ENCODE results near the gene CALU.

CALU gene

GRCh38 chr7:128743112-128743772 lies 4.1 kb downstream of the CALU start:
- peak; percentile 55 for DNase-seq (ENCODE audit: low read depth)

DNA sequence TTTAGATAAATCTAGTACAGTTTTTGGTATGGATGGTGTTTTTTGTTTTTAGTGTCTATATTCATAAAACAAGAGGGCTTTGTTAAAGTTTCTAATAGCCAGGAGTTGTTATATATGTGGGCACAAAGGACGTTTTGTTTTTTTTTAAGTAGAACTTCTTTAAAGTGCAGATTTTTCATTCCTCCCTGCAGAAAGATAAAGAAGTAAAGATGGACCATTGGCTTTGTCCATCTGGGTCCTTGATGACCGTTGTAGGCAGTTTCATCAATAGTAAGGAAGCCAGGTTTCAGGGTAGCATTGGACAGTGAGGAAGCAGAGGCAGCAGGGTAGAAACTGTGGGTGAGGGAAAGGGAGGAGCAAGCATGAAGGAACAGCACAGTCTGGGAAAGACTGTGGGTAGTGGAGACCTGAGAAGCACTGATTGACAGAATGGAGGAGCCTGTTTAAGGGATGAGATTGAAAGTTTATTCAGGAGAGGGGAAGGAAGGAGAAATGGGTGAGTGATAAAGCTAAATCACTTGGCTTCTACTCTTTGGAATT lies 5.3 kb downstream of the CALU start:
- no peak for TF ChIP-seq POLR2A (IDR thresholded peaks at IDR 0.05; ENCODE audit: extremely low read depth, insufficient read length)
- TF ChIP-seq MYC (IDR thresholded peaks at IDR 0.05; ENCODE audit: low read depth, low read length): no peak
- TF ChIP-seq, protein P1, sequence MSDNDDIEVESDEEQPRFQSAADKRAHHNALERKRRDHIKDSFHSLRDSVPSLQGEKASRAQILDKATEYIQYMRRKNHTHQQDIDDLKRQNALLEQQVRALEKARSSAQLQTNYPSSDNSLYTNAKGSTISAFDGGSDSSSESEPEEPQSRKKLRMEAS (IDR thresholded peaks at IDR 0.05; ENCODE audit: low read depth, low read length): no peak
- TF ChIP-seq, protein P2, sequence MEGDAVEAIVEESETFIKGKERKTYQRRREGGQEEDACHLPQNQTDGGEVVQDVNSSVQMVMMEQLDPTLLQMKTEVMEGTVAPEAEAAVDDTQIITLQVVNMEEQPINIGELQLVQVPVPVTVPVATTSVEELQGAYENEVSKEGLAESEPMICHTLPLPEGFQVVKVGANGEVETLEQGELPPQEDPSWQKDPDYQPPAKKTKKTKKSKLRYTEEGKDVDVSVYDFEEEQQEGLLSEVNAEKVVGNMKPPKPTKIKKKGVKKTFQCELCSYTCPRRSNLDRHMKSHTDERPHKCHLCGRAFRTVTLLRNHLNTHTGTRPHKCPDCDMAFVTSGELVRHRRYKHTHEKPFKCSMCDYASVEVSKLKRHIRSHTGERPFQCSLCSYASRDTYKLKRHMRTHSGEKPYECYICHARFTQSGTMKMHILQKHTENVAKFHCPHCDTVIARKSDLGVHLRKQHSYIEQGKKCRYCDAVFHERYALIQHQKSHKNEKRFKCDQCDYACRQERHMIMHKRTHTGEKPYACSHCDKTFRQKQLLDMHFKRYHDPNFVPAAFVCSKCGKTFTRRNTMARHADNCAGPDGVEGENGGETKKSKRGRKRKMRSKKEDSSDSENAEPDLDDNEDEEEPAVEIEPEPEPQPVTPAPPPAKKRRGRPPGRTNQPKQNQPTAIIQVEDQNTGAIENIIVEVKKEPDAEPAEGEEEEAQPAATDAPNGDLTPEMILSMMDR (IDR thresholded peaks at IDR 0.05; ENCODE audit: low read depth, low read length): no peak
- DNase-seq (ENCODE audit: low read depth): no peak
- no peak overlapping the region for H3K4me3 ChIP-seq (ENCODE audit: low read depth, low read length)

More at GRCh38 chr7:128743112-128743772, 4.1 kb downstream of the CALU start:
- TF ChIP-seq, protein P1 (IDR thresholded peaks at IDR 0.05; ENCODE audit: low read depth, low read length): no peak
- TF ChIP-seq POLR2A (IDR thresholded peaks at IDR 0.05; ENCODE audit: extremely low read depth, insufficient read length): no peak
- TF ChIP-seq, protein P2 (IDR thresholded peaks at IDR 0.05; ENCODE audit: low read depth, low read length): no peak
- no peak for TF ChIP-seq MYC (IDR thresholded peaks at IDR 0.05; ENCODE audit: low read depth, low read length)
- H3K4me3 ChIP-seq (ENCODE audit: low read depth, low read length): no peak overlapping the region

DNA sequence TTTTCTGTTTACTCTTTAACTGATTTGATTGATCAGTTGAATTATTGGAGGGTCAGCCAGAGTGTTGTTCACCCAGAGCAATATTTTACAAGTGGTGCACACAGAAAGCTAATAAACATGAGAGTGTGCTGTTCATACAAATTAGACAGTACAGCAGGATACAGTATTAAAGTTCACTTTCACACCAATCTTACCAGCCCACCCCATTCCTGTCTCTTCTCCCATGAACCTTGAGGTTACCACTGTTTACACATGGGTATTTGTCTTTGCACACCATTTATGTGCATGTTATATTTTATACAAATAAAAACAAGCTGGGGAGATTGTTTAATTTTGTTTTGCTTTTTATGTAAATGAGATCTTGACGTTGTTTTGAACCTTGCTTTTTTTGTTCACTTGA lies 6.5 kb downstream of the CALU start:
- TF ChIP-seq, protein P2 (IDR thresholded peaks at IDR 0.05; ENCODE audit: low read depth, low read length): no peak
- TF ChIP-seq MYC (IDR thresholded peaks at IDR 0.05; ENCODE audit: low read depth, low read length): no peak
- TF ChIP-seq, protein P1 (IDR thresholded peaks at IDR 0.05; ENCODE audit: low read depth, low read length): no peak
- no peak overlapping the region for H3K4me3 ChIP-seq (ENCODE audit: low read depth, low read length)
- DNase-seq (ENCODE audit: low read depth): no peak

DNA sequence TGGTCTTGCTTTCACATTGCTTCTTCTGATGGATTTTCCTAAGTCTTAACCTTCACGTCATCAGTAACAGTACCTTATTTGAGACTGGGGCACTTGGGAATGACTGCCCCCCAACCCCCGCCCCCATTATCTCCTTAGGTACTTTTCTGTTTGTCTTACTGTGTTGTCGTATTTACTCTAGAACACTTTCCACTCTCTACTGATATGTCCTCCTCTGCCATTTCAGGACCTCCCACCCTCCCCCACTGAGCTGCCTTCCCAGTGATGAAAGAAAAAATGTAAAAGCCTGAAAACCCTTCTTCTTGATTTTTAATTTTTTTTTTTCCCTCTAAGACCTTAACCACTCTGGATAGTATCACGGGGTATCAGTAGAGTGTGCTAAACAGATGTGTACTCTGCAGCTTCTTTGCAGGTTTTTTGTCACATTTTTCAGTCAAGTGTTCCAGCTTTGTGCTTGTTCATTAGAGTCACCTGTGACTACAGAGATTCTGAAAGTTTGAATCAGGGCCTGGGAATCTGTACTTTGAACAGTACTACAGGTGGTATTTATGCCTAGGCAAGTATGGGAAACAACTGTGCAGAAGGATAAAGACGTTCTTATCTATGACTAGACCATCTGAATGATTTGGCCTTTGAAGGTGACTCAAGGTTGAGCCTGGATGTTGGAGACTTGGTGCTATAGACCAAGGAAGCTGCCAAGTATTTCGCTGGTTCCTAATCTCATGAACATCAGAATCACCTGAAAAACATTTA lies 8.3 kb downstream of the CALU start:
- no peak for DNase-seq (ENCODE audit: low read depth)
- H3K4me3 ChIP-seq (ENCODE audit: low read depth, low read length): no peak overlapping the region
- TF ChIP-seq, protein P1 (IDR thresholded peaks at IDR 0.05; ENCODE audit: low read depth, low read length): no peak
- no peak for TF ChIP-seq POLR2A (IDR thresholded peaks at IDR 0.05; ENCODE audit: extremely low read depth, insufficient read length)

GRCh38 chr7:128752251-128752650 lies 13.1 kb downstream of the CALU start:
- no peak for DNase-seq (ENCODE audit: low read depth)
- H3K4me3 ChIP-seq (ENCODE audit: low read depth, low read length): no peak overlapping the region
- TF ChIP-seq, protein P1 (IDR thresholded peaks at IDR 0.05; ENCODE audit: low read depth, low read length): no peak
- no peak for TF ChIP-seq MYC (IDR thresholded peaks at IDR 0.05; ENCODE audit: low read depth, low read length)
- no peak for TF ChIP-seq POLR2A (IDR thresholded peaks at IDR 0.05; ENCODE audit: extremely low read depth, insufficient read length)

GRCh38 chr7:128755075-128755818 lies 16.1 kb downstream of the CALU start:
- no peak overlapping the region for H3K4me3 ChIP-seq (ENCODE audit: low read depth, low read length)
- no peak for TF ChIP-seq MYC (IDR thresholded peaks at IDR 0.05; ENCODE audit: low read depth, low read length)
- TF ChIP-seq, protein P2 (IDR thresholded peaks at IDR 0.05; ENCODE audit: low read depth, low read length): no peak
- TF ChIP-seq, protein P1 (IDR thresholded peaks at IDR 0.05; ENCODE audit: low read depth, low read length): no peak
- no peak for TF ChIP-seq POLR2A (IDR thresholded peaks at IDR 0.05; ENCODE audit: extremely low read depth, insufficient read length)
- DNase-seq (ENCODE audit: low read depth): no peak
